ENCODE data around the gene AMH. TPM values are rescaled to one million over a fixed set of nuclear protein-coding genes. Genes with fewer than 3 reads are reported as not detected.

Gene AMH
- total and polyA plus RNA-seq, 4 donors: 1.5 to 3.1 (median 1.8) TPM

GRCh38 chr19:2248136-2249009, 750 bp upstream of the AMH start:
- ATAC-seq (ENCODE audit: low FRiP score): no peak
- Histone ChIP-seq H3K4me3 (ENCODE audit: low read length in 2 of 2) (no peak overlapping the region), H3K36me3 (ENCODE audit: control insufficient read depth in 1 of 2, insufficient read depth in 2 of 2, low read length in 1 of 2) (peaks cover 11 to 17% of the 10 kb centered on the region in 2 donors), H3K4me1 (ENCODE audit: control insufficient read depth in 1 of 2, insufficient read depth in 2 of 2, low read length in 2 of 2) (no peaks in the 10 kb centered on the region), H3K27ac (ENCODE audit: low read depth in 1 of 2, low read length in 2 of 2) (no peak overlapping the region), H3K27me3 (ENCODE audit: control insufficient read depth in 1 of 2, insufficient read depth in 2 of 2, low read length in 1 of 2) (no peaks in the 10 kb centered on the region), H3K9me3 (ENCODE audit: control insufficient read depth, low read length) (no peaks in the 10 kb centered on the region)
- WGBS, 2 donors: 82% methylated on average over 18 to 21 of the region's 21 CpGs
- DNase-seq: no peak
- intact Hi-C loops (cut with DNase I): no loop called here

- no peak for ATAC-seq (ENCODE audit: low FRiP score)
- intact Hi-C loops (cut with DNase I): no loop called here
- no peak overlapping the region for H3K27ac ChIP-seq (ENCODE audit: low read depth in 1 of 2, low read length in 2 of 2)
- H3K36me3 ChIP-seq (ENCODE audit: control insufficient read depth in 1 of 2, insufficient read depth in 2 of 2, low read length in 1 of 2): peaks cover 6 to 13% of the 10 kb centered on the region in 2 donors
- no peaks in the 10 kb centered on the region for H3K9me3 ChIP-seq (ENCODE audit: control insufficient read depth, low read length)
- H3K4me3 ChIP-seq (ENCODE audit: low read length in 2 of 2): no peak overlapping the region
- DNase-seq: no peak
- WGBS, 2 donors: 22 to 26% methylated on average over 39 to 43 of the region's 43 CpGs
- no peaks in the 10 kb centered on the region for H3K27me3 ChIP-seq (ENCODE audit: control insufficient read depth in 1 of 2, insufficient read depth in 2 of 2, low read length in 1 of 2)
- H3K4me1 ChIP-seq (ENCODE audit: control insufficient read depth in 1 of 2, insufficient read depth in 2 of 2, low read length in 2 of 2): no peaks in the 10 kb centered on the region
Observed at GRCh38 chr19:2249880-2250765, 1.0 kb downstream of the AMH start.

DNA sequence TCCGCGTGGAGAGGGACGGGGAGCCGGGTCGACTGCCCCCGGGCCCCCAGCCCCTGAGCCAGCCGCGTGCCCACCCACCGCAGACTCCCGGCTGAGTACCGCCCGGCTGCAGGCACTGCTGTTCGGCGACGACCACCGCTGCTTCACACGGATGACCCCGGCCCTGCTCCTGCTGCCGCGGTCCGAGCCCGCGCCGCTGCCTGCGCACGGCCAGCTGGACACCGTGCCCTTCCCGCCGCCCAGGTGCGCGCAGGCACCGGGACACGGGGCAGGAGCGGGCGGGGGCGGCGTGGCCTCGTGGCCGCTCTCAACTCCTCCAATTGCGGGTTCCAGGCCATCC, 1.6 kb downstream of the AMH start:
- Histone ChIP-seq H3K4me3 (ENCODE audit: low read length in 2 of 2) (no peak overlapping the region), H3K4me1 (ENCODE audit: control insufficient read depth in 1 of 2, insufficient read depth in 2 of 2, low read length in 2 of 2) (no peaks in the 10 kb centered on the region), H3K27me3 (ENCODE audit: control insufficient read depth in 1 of 2, insufficient read depth in 2 of 2, low read length in 1 of 2) (no peaks in the 10 kb centered on the region), H3K27ac (ENCODE audit: low read depth in 1 of 2, low read length in 2 of 2) (no peak overlapping the region), H3K9me3 (ENCODE audit: control insufficient read depth, low read length) (no peaks in the 10 kb centered on the region), H3K36me3 (ENCODE audit: control insufficient read depth in 1 of 2, insufficient read depth in 2 of 2, low read length in 1 of 2) (peaks cover 2 to 7% of the 10 kb centered on the region in 2 donors)
- WGBS, 2 donors: 11% methylated on average over 17 to 40 of the region's 40 CpGs
- intact Hi-C loops (cut with DNase I): no loop called here
- no peak for DNase-seq
- no peak for ATAC-seq (ENCODE audit: low FRiP score)

- no peaks in the 10 kb centered on the region for H3K4me1 ChIP-seq (ENCODE audit: control insufficient read depth in 1 of 2, insufficient read depth in 2 of 2, low read length in 2 of 2)
- WGBS, 2 donors: 5 to 8% methylated on average over 84 to 125 of the region's 125 CpGs
- H3K27ac ChIP-seq (ENCODE audit: low read depth in 1 of 2, low read length in 2 of 2): no peak overlapping the region
- H3K36me3 ChIP-seq (ENCODE audit: control insufficient read depth in 1 of 2, insufficient read depth in 2 of 2, low read length in 1 of 2): peaks cover 0 to 4% of the 10 kb centered on the region in 2 donors
- no peaks in the 10 kb centered on the region for H3K9me3 ChIP-seq (ENCODE audit: control insufficient read depth, low read length)
- ATAC-seq (ENCODE audit: low FRiP score) (no peak), DNase-seq (no peak)
- H3K4me3 ChIP-seq (ENCODE audit: low read length in 2 of 2): no peak overlapping the region
- H3K27me3 ChIP-seq (ENCODE audit: control insufficient read depth in 1 of 2, insufficient read depth in 2 of 2, low read length in 1 of 2): no peaks in the 10 kb centered on the region
- intact Hi-C loops (cut with DNase I): no loop called here
Observed at GRCh38 chr19:2251106-2252054, 2.3 kb downstream of the AMH start.

DNA sequence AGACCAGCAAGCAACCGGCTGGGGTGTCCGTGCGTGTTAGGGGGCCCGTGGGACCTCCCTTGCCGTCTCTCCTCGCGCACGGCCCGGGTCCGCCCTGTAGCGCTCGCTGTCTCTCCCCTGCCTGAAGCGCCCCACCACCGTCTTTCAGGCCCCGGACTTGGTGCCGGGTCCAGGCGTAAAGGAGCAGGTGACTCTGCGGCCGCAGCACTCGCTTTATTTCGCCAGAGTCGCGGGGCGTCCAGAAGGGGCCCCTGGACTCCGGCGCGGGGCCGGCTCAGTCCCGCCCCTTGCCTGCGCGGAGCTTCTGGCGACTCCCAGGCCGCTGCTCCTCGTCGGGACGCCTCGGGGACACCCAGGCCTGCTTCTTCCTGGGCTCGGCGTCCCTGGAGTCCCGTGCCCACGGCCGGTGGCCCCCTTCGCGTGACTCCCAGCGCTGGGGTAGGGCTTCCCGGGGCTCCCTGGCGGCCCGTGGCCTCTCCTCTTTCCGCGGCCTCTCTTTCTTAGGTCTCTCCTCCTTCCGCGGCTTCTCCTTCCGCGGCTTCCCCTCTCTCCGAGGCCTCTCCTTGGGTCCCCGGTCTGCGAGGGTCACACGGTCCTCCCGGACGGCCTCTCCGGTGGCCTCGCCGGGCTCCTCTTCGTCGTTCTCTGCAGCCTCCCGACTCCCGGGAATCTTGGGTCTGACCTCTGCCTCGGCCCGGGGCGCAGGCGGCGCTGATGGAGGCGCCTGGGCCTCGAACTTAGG, 3.1 kb downstream of the AMH start:
- H3K4me3 ChIP-seq (ENCODE audit: low read length in 2 of 2): no peak overlapping the region

DNA sequence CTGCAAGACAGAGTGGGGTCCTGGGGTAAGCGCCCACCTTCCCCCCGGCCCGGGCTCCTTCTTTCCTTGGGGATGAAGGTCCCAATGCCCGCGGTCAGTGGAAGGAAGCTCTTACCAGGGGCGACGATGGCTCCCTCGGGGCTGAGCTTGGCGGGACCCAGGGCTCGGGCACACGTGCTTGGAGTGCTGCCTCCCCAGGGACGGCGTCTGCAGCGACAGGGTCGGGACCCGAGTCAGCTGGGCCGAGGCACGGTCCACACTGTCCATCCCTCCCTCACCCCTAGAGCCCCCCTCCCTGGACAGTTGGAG, 3.6 kb downstream of the AMH start:
- no peak for ATAC-seq (ENCODE audit: low FRiP score)
- no peaks in the 10 kb centered on the region for H3K27me3 ChIP-seq (ENCODE audit: control insufficient read depth in 1 of 2, insufficient read depth in 2 of 2, low read length in 1 of 2)
- H3K36me3 ChIP-seq (ENCODE audit: control insufficient read depth in 1 of 2, insufficient read depth in 2 of 2, low read length in 1 of 2): no peaks in the 10 kb centered on the region
- no peak overlapping the region for H3K4me3 ChIP-seq (ENCODE audit: low read length in 2 of 2)
- no peak for DNase-seq
- no peaks in the 10 kb centered on the region for H3K9me3 ChIP-seq (ENCODE audit: control insufficient read depth, low read length)
- H3K4me1 ChIP-seq (ENCODE audit: control insufficient read depth in 1 of 2, insufficient read depth in 2 of 2, low read length in 2 of 2): no peaks in the 10 kb centered on the region
- H3K27ac ChIP-seq (ENCODE audit: low read depth in 1 of 2, low read length in 2 of 2): no peak overlapping the region
- 3 to 6% methylated on average over 18 of the region's 18 CpGs for WGBS, 2 donors
- intact Hi-C loops (cut with DNase I): no loop called here

More for the DNA sequence above, 3.1 kb downstream of the AMH start:
- Histone ChIP-seq H3K27me3 (ENCODE audit: control insufficient read depth in 1 of 2, insufficient read depth in 2 of 2, low read length in 1 of 2) (no peaks in the 10 kb centered on the region), H3K4me1 (ENCODE audit: control insufficient read depth in 1 of 2, insufficient read depth in 2 of 2, low read length in 2 of 2) (no peaks in the 10 kb centered on the region), H3K9me3 (ENCODE audit: control insufficient read depth, low read length) (no peaks in the 10 kb centered on the region), H3K36me3 (ENCODE audit: control insufficient read depth in 1 of 2, insufficient read depth in 2 of 2, low read length in 1 of 2) (peaks cover 0 to 1% of the 10 kb centered on the region in 2 donors), H3K27ac (ENCODE audit: low read depth in 1 of 2, low read length in 2 of 2) (no peak overlapping the region)
- WGBS, 2 donors: 10 to 12% methylated on average over 65 to 74 of the region's 74 CpGs
- intact Hi-C loops (cut with DNase I): no loop called here
- ATAC-seq (ENCODE audit: low FRiP score) (no peak), DNase-seq (no peak)

DNA sequence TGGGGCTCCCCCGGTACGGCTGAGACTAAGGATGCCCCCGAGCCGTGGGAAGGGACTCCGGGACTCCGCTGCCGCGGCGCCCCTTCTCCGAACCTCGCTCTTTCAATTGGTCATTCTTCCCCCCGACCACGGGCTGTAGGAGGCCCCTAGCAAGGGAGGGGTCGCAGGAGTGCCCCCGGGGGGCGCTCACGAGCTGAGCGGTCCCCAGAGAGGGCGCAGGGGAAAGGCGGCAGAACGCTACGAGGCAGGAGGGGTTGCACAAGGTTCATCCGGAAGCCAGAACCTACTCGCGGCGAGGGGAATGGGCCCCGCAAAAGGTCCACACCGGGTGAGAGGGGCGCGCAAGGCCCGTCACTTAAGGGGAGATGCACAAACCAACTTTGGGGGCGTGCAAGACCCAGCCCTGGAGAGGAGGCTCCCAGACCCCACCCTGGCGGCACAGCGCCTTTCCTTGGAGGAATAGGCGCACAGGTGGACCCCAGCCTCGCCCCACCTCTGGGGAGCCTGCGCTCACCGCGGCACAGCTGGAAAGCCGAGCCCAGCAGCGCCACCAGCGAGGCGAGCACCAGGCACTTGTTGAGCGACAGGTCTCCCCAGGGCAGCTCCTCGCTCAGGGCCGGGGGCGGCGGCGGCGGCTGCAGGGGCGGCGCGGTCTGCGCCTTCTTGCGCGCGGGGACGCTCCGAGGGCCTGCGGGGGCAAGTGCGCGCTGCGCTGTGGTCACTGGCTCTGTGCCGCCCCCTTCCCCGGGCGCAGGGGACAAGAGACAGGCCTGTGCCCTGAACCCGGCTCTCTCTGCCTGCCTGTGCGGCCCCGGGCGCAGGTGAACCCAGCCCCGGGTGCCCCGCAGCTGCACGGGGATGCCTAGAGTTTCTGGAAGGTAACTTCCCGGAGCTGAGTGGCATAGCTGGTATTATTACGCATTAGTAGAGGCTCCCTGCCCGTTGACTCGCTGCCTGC, 4.3 kb downstream of the AMH start:
- H3K4me3 ChIP-seq (ENCODE audit: low read length in 2 of 2): no peak overlapping the region
- no peak overlapping the region for H3K27ac ChIP-seq (ENCODE audit: low read depth in 1 of 2, low read length in 2 of 2)
- DNase-seq: no peak
- H3K27me3 ChIP-seq (ENCODE audit: control insufficient read depth in 1 of 2, insufficient read depth in 2 of 2, low read length in 1 of 2): no peaks in the 10 kb centered on the region
- no peaks in the 10 kb centered on the region for H3K36me3 ChIP-seq (ENCODE audit: control insufficient read depth in 1 of 2, insufficient read depth in 2 of 2, low read length in 1 of 2)
- no peaks in the 10 kb centered on the region for H3K4me1 ChIP-seq (ENCODE audit: control insufficient read depth in 1 of 2, insufficient read depth in 2 of 2, low read length in 2 of 2)
- intact Hi-C loops (cut with DNase I): no loop called here
- WGBS, 2 donors: 6 to 7% methylated on average over 71 to 77 of the region's 77 CpGs
- no peaks in the 10 kb centered on the region for H3K9me3 ChIP-seq (ENCODE audit: control insufficient read depth, low read length)
- ATAC-seq (ENCODE audit: low FRiP score): no peak
